AG08396 (cell line): ENCODE results near the gene ZMIZ2.

ENCODE experiments used
- DNase-seq: peaks from one replicate; pipeline ENCODE4 v3.0.0; 2012; ENCODE audit warnings: low spot score, mixed read lengths

ZMIZ2 gene

GRCh38 chr7:44757739-44758138 is 9.1 kb downstream of the ZMIZ2 start:
- no peak for DNase-seq

- no peak for DNase-seq
Measured at GRCh38 chr7:44759246-44759645, 10.6 kb downstream of the ZMIZ2 start.

GRCh38 chr7:44760034-44760580 is 11.5 kb downstream of the ZMIZ2 start:
- no peak for DNase-seq

- peak; percentile 65 for DNase-seq
Measured at GRCh38 chr7:44761207-44762161, 12.8 kb downstream of the ZMIZ2 start.

GRCh38 chr7:44762300-44762699 is 13.7 kb downstream of the ZMIZ2 start:
- DNase-seq = no peak

GRCh38 chr7:44762726-44763522 is 14.3 kb downstream of the ZMIZ2 start:
- no peak for DNase-seq

GRCh38 chr7:44764081-44764480 is 15.4 kb downstream of the ZMIZ2 start:
- DNase-seq = no peak

GRCh38 chr7:44764665-44765578 is 16.3 kb downstream of the ZMIZ2 start:
- DNase-seq = no peak

GRCh38 chr7:44765579-44766415 is 17.1 kb downstream of the ZMIZ2 start:
- DNase-seq = no peak

GRCh38 chr7:44766416-44766801 is 17.8 kb downstream of the ZMIZ2 start:
- DNase-seq = no peak

GRCh38 chr7:44767134-44767911 is 18.7 kb downstream of the ZMIZ2 start:
- DNase-seq = no peak

GRCh38 chr7:44767912-44768627 is 19.4 kb downstream of the ZMIZ2 start:
- DNase-seq = no peak

GRCh38 chr7:44768628-44769371 is 20.2 kb downstream of the ZMIZ2 start:
- peak; percentile 5 for DNase-seq

GRCh38 chr7:44769376-44769775 is 20.7 kb downstream of the ZMIZ2 start:
- no peak for DNase-seq

GRCh38 chr7:44769776-44770294 is 21.2 kb downstream of the ZMIZ2 start:
- DNase-seq = peak; percentile 68

GRCh38 chr7:44771358-44771757 is 22.7 kb downstream of the ZMIZ2 start:
- DNase-seq = no peak

- no peak for DNase-seq
Measured at GRCh38 chr7:44772440-44772839, 23.8 kb downstream of the ZMIZ2 start.

- no peak for DNase-seq
Measured at GRCh38 chr7:44772867-44773266, 24.2 kb downstream of the ZMIZ2 start.
